H1 (cell line): ENCODE results near the gene ADAM12. TPM values are rescaled to one million over a fixed set of nuclear protein-coding genes. Genes with fewer than 3 reads are reported as not detected.

Experiments used
- CTCF ChIA-PET: fragments of 300-600 bp; sonication (Branson Sonifier 250); formaldehyde crosslinking; loops from one replicate; lab custom pipeline; 2021; ENCODE audit not compliant: partially characterized antibody; lab: Charles Lee
- POLR2A ChIA-PET: fragments of 300-600 bp; sonication (Branson Sonifier 250); formaldehyde crosslinking; loops from one replicate; lab custom pipeline; 2021; ENCODE audit warnings: inconsistent platforms; ENCODE audit not compliant: partially characterized antibody; lab: Charles Lee
- DNase-seq, 2 experiments: peaks; one replicate each; pipeline versions ENCODE4 v3.0.0 to v3.0.0-alpha.2; 2010 to 2022; ENCODE audit warnings: low spot score in 2 of 2, low read depth in 1 of 2, mixed read lengths in 1 of 2
- FAIRE-seq: peaks from 2 replicates; lab custom pipeline; 2011; peaks lifted over from hg19 to GRCh38; lab: Jason Lieb, UNC
- H2AFZ ChIP-seq: 2 replicates; pipeline ENCODE4 v1.8.1; 2012; ENCODE audit warnings: low read length, inconsistent platforms
- H2AK5ac ChIP-seq: 2 replicates; pipeline ENCODE4 v1.6.1; 2013; ENCODE audit warnings: low read depth, low read length
- H2BK120ac ChIP-seq: replicated peaks from 2 replicates; pipeline ENCODE3; 2013; ENCODE audit warnings: low read depth, low read length, inconsistent platforms
- H2BK12ac ChIP-seq: 2 replicates; pipeline ENCODE4 v1.6.1; 2013; ENCODE audit warnings: low read depth, low read length
- H2BK15ac ChIP-seq: 2 replicates; pipeline ENCODE4 v1.6.1; 2013; ENCODE audit warnings: low read length
- H2BK20ac ChIP-seq: 2 replicates; pipeline ENCODE4 v1.6.1; 2013; ENCODE audit warnings: low read length
- H2BK5ac ChIP-seq: 2 replicates; pipeline ENCODE4 v1.6.1; 2013; ENCODE audit warnings: low read depth, low read length
- H3K14ac ChIP-seq: 2 replicates; pipeline ENCODE4 v1.6.1; 2013; ENCODE audit warnings: inconsistent platforms; ENCODE audit not compliant: insufficient read length
- H3K18ac ChIP-seq: 2 replicates; pipeline ENCODE4 v1.6.1; 2013; ENCODE audit warnings: low read length; ENCODE audit errors: extremely low read depth
- H3K23ac ChIP-seq: 2 replicates; pipeline ENCODE4 v1.6.1; 2013; ENCODE audit warnings: inconsistent platforms; ENCODE audit not compliant: insufficient read length
- H3K23me2 ChIP-seq: 2 replicates; pipeline ENCODE4 v1.6.1; 2013; ENCODE audit warnings: low read depth, low read length
- H3K27ac ChIP-seq: 2 replicates; pipeline ENCODE4 v1.6.1; 2011; ENCODE audit warnings: low read depth, low read length, inconsistent platforms
- H3K27me3 ChIP-seq, 4 experiments: replicated peaks in 1 of 4; 1 replicate in 1 of 4; 2 replicates in 3 of 4; pipeline versions ENCODE4 v1.6.1 to v1.8.1; 2011 to 2013; ENCODE audit warnings: low read length in 3 of 4, mild to moderate bottlenecking in 3 of 4, inconsistent platforms in 2 of 4, mixed read lengths in 2 of 4, moderate library complexity in 1 of 4; ENCODE audit not compliant: control insufficient read depth in 3 of 4, insufficient read depth in 3 of 4; ENCODE audit errors: extremely low read depth in 1 of 4
- H3K36me3 ChIP-seq, 4 experiments: 2 replicates each; pipeline versions ENCODE4 v1.6.1 to v1.8.1; 2011 to 2013; ENCODE audit warnings: mild to moderate bottlenecking in 4 of 4, low read length in 3 of 4, moderate library complexity in 2 of 4, control low read depth in 1 of 4, inconsistent platforms in 1 of 4; ENCODE audit not compliant: insufficient read depth in 4 of 4, control insufficient read depth in 2 of 4
- H3K4ac ChIP-seq: replicated peaks from 2 replicates; pipeline ENCODE3; 2013; ENCODE audit warnings: low read length, low read depth, mixed read lengths, inconsistent platforms; ENCODE audit not compliant: insufficient read length
- H3K4me1 ChIP-seq, 4 experiments: replicated peaks in 1 of 4; 1 replicate in 1 of 4; 2 replicates in 3 of 4; pipeline versions ENCODE4 v1.6.1 to v1.8.1; 2011 to 2013; ENCODE audit warnings: low read length in 3 of 4, inconsistent platforms in 2 of 4, mixed read lengths in 1 of 4; ENCODE audit not compliant: insufficient read depth in 4 of 4, control insufficient read depth in 3 of 4
- H3K4me2 ChIP-seq, 2 experiments: 2 replicates each; pipeline versions ENCODE4 v1.6.1 to v1.8.1; 2011 to 2013; ENCODE audit warnings: low read depth in 2 of 2, low read length in 2 of 2, control low read depth in 1 of 2, inconsistent platforms in 1 of 2, mild to moderate bottlenecking in 1 of 2; ENCODE audit not compliant: insufficient read depth in 1 of 2
- H3K4me3 ChIP-seq, 4 experiments: fragments of 200-600, 300-600 bp in 1 of 4; sonication (generic), shearing (Covaris generic), sonication (Bioruptor Twin) in 1 of 4; 2 replicates each; pipeline versions ENCODE4 v1.5.1 to v1.8.1; 2011 to 2016; ENCODE audit warnings: low read length in 4 of 4, low read depth in 3 of 4, control low read depth in 2 of 4, inconsistent platforms in 2 of 4, mild to moderate bottlenecking in 2 of 4, mixed read lengths in 1 of 4, moderate library complexity in 1 of 4; ENCODE audit not compliant: insufficient read depth in 2 of 4; ENCODE audit errors: extremely low read depth in 1 of 4
- H3K56ac ChIP-seq: replicated peaks from 2 replicates; pipeline ENCODE3; 2013; ENCODE audit warnings: low read depth, mild to moderate bottlenecking, mixed read lengths, low read length, inconsistent platforms; ENCODE audit not compliant: insufficient read length
- H3K79me1 ChIP-seq: 2 replicates; pipeline ENCODE4 v1.6.1; 2013; ENCODE audit warnings: low read depth, low read length, control low read depth
- H3K79me2 ChIP-seq, 2 experiments: 2 replicates each; pipeline versions ENCODE4 v1.6.1 to v1.8.1; 2012 to 2013; ENCODE audit warnings: low read length in 2 of 2, mild to moderate bottlenecking in 2 of 2, inconsistent platforms in 1 of 2; ENCODE audit not compliant: insufficient read depth in 2 of 2, control insufficient read depth in 1 of 2
- H3K9ac ChIP-seq, 4 experiments: replicated peaks in 1 of 4; 1 replicate in 1 of 4; 2 replicates in 3 of 4; pipeline versions ENCODE4 v1.6.1 to v1.8.1; 2011 to 2013; ENCODE audit warnings: low read depth in 3 of 4, low read length in 3 of 4, control low read depth in 2 of 4, mild to moderate bottlenecking in 2 of 4, moderate library complexity in 2 of 4, inconsistent platforms in 1 of 4; ENCODE audit errors: extremely low read depth in 1 of 4
- H3K9me3 ChIP-seq, 2 experiments: 2 replicates each; pipeline versions ENCODE4 v1.6.1 to v1.8.1; 2012 to 2013; ENCODE audit warnings: mild to moderate bottlenecking in 2 of 2, moderate library complexity in 2 of 2, control low read depth in 1 of 2, inconsistent platforms in 1 of 2, low read depth in 1 of 2, low read length in 1 of 2, mixed read lengths in 1 of 2; ENCODE audit not compliant: insufficient read depth in 2 of 2
- H4K20me1 ChIP-seq, 2 experiments: replicated peaks in 1 of 2; 2 replicates each; pipeline versions ENCODE3 to v1.8.1; 2011 to 2013; ENCODE audit warnings: inconsistent platforms in 2 of 2, low read length in 2 of 2, mild to moderate bottlenecking in 1 of 2; ENCODE audit not compliant: insufficient read depth in 2 of 2, control insufficient read depth in 1 of 2
- H4K5ac ChIP-seq: 2 replicates; pipeline ENCODE4 v1.6.1; 2013; ENCODE audit warnings: low read length, low read depth, mixed read lengths, inconsistent platforms; ENCODE audit not compliant: insufficient read length
- H4K8ac ChIP-seq: 2 replicates; pipeline ENCODE4 v1.8.0; 2013; ENCODE audit warnings: mild to moderate bottlenecking, moderate library complexity, low read length, inconsistent platforms; ENCODE audit not compliant: insufficient read depth; ENCODE audit errors: extremely low read depth
- H4K91ac ChIP-seq: replicated peaks from 2 replicates; pipeline ENCODE3; 2013; ENCODE audit warnings: low read length, mixed read lengths, inconsistent platforms; ENCODE audit not compliant: insufficient read length
- BCL11A ChIP-seq, 2 experiments: IDR thresholded peaks; one replicate each; pipeline ENCODE4 v1.6.1; 2011; ENCODE audit warnings: low read depth in 2 of 2, low read length in 2 of 2, mild to moderate bottlenecking in 2 of 2
- CHD2 ChIP-seq: IDR thresholded peaks from 2 replicates; pipeline ENCODE4 v1.6.1; 2012; ENCODE audit warnings: low read length, improper control_type of control experiment
- EGR1 ChIP-seq: IDR thresholded peaks from 2 replicates; pipeline ENCODE4 v1.6.1; 2011; ENCODE audit warnings: low read depth, low read length, borderline replicate concordance
- EP300 ChIP-seq, 2 experiments: IDR thresholded peaks; 1 replicate in 1 of 2; 2 replicates in 1 of 2; pipeline ENCODE4 v1.6.1; 2011 to 2012; ENCODE audit warnings: low read depth in 2 of 2, low read length in 2 of 2, mild to moderate bottlenecking in 2 of 2, borderline replicate concordance in 1 of 2, inconsistent platforms in 1 of 2, moderate library complexity in 1 of 2
- GABPA ChIP-seq: IDR thresholded peaks from 2 replicates; pipeline ENCODE4 v1.6.1; 2011; ENCODE audit warnings: mild to moderate bottlenecking, low read length, moderate library complexity, borderline replicate concordance; ENCODE audit not compliant: insufficient read depth
- GTF2F1 ChIP-seq: IDR thresholded peaks from 2 replicates; pipeline ENCODE4 v1.6.1; 2012; ENCODE audit warnings: low read depth, low read length, improper control_type of control experiment, borderline replicate concordance
- HDAC2 ChIP-seq, 2 experiments: fragments of 300-600 bp in 1 of 2; sonication (generic) in 1 of 2; IDR thresholded peaks; 2 replicates each; pipeline ENCODE4 v1.6.1; 2011 to 2012; ENCODE audit warnings: low read depth in 2 of 2, low read length in 2 of 2, mild to moderate bottlenecking in 2 of 2, moderate library complexity in 2 of 2, borderline replicate concordance in 1 of 2, inconsistent platforms in 1 of 2
- HDAC6 ChIP-seq: IDR thresholded peaks from one replicate; pipeline ENCODE4 v1.7.1; 2012; ENCODE audit warnings: low read depth, mild to moderate bottlenecking, inconsistent platforms, low read length, moderate library complexity
- KDM4A ChIP-seq: IDR thresholded peaks from one replicate; pipeline ENCODE4 v1.7.1; 2012; ENCODE audit warnings: low read depth, mild to moderate bottlenecking, moderate library complexity, low read length, inconsistent platforms; ENCODE audit not compliant: severe bottlenecking
- MAFK ChIP-seq: IDR thresholded peaks from 2 replicates; pipeline ENCODE4 v1.6.1; 2012; ENCODE audit warnings: low read depth, mild to moderate bottlenecking, improper control_type of control experiment, low read length
- RFX5 ChIP-seq: IDR thresholded peaks from 2 replicates; pipeline ENCODE4 v1.6.1; 2011; ENCODE audit warnings: low read depth, low read length, improper control_type of control experiment, borderline replicate concordance
- RNF2 ChIP-seq: fragments of 200-900, 300-1000 bp; sonication (generic); IDR thresholded peaks from 2 replicates; pipeline ENCODE4 v1.7.1; 2016; ENCODE audit warnings: borderline replicate concordance, low read depth, mild to moderate bottlenecking, antibody characterized with exemption, low read length; ENCODE audit not compliant: poor library complexity, severe bottlenecking; ENCODE audit errors: missing control alignments
- SRF ChIP-seq: IDR thresholded peaks from 2 replicates; pipeline ENCODE4 v1.6.1; 2011; ENCODE audit warnings: mild to moderate bottlenecking, low read depth, low read length, moderate library complexity
- WGBS, 2 experiments: shearing (Covaris generic) in 1 of 2; methylation state at CpG; one replicate each; pipeline versions ENCODE4 v1.1.6 to v1.1.7; 2013 to 2015; ENCODE audit warnings: low lambda C conversion rate in 2 of 2, mixed read lengths in 2 of 2, inconsistent platforms in 1 of 2, low coverage in 1 of 2, missing lambda C conversion rate in 1 of 2; ENCODE audit not compliant: insufficient replicate concordance in 2 of 2, insufficient coverage in 1 of 2, insufficient read length in 1 of 2; ENCODE audit errors: extremely low coverage in 1 of 2, missing lambda C conversion rate in 1 of 2; 5-methylcytosine and 5-hydroxymethylcytosine counted together
- polyA plus RNA-seq, 7 experiments: library from polyadenylated mRNA; depleted of rRNA in 3 of 7; stranded (reverse) in 5 of 7; unstranded in 2 of 7; fragments of >200 nt in 5 of 7; fragments of 200-250 nt in 2 of 7; gene quantifications; 1 replicate in 5 of 7; 2 replicates in 1 of 7; 4 replicates in 1 of 7; pipeline versions ENCODE4 v1.2.1 to v1.2.3, GENCODE V29; 2011 to 2013; ENCODE audit warnings: missing spikeins in 2 of 7, mixed read lengths in 2 of 7
- total RNA-seq: library from RNA; stranded (reverse); fragmentation: NEBNext Ultra II Directional; extraction: Animal tissue kit (Norgen Biotek cat#: 25700); gene quantifications from 2 replicates; pipeline ENCODE4 v1.2.1, GENCODE V29; 2021

ADAM12 gene
- total and polyA plus RNA-seq, 2 of the 8 experiments (the other 6 are each of a cell fraction or from before 2014, with no cell fraction given) = 0.07 to 0.17 TPM

DNA sequence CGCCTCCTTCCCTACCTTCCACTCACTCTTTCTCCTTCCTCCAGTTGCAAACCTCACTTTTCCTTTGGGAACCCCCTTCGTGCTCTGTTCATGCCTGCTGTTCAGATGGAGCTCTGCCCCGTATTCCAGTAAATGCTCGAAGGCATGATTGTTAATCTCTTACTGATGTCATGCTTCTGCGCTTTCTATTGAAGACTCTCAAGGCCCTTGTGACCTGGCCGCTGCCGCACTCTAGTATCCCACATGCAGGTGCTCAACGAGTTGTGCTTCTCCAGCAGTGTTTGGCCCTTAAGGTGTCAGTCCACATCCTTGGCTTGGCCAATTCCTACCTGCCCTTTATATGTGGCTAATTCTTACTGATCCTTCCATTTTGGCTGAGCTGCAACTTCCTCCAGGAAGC lies 158.6 kb downstream of the ADAM12 start:
- H3K36me3 ChIP-seq = no peaks in the 10 kb centered on the region
- H2BK15ac ChIP-seq = 0 out of 2 replicates have a peak overlapping the region, but pooled peaks have one; percentile 36
- no peak overlapping the region for H4K8ac ChIP-seq
- no peak overlapping the region for H3K9ac ChIP-seq
- no peak overlapping the region for H2BK20ac ChIP-seq
- FAIRE-seq (no peak), DNase-seq (no peak)
- no peak overlapping the region for H4K5ac ChIP-seq
- H3K4me2 ChIP-seq = no peak overlapping the region
- H2AFZ ChIP-seq = no peak overlapping the region
- no peak overlapping the region for H3K14ac ChIP-seq
- no peak overlapping the region for H2BK12ac ChIP-seq
- no peaks in the 10 kb centered on the region; the same call in 1 of the 2 replicates for H3K23me2 ChIP-seq
- H3K56ac ChIP-seq = no peak overlapping the region
- peak overlapping the region; percentile 21; the same call in 1 of the 2 replicates for H3K18ac ChIP-seq
- no peak overlapping the region for H4K91ac ChIP-seq
- H3K79me2 ChIP-seq = no peaks in the 10 kb centered on the region
- no peak overlapping the region for H2BK5ac ChIP-seq
- no peak overlapping the region for H3K4ac ChIP-seq
- peaks cover 0 to 5% (median 0%) of the 10 kb centered on the region in 4 experiments; a peak in 3 of 7 replicates for H3K4me1 ChIP-seq
- no peak overlapping the region for H3K23ac ChIP-seq
- H3K79me1 ChIP-seq = no peaks in the 10 kb centered on the region
- H2BK120ac ChIP-seq = no peak overlapping the region
- no peaks in the 10 kb centered on the region for H4K20me1 ChIP-seq
- H3K9me3 ChIP-seq = no peaks in the 10 kb centered on the region
- no peak overlapping the region for H3K4me3 ChIP-seq
- CTCF ChIA-PET = interaction anchor here (0.6 to 0.7 kb wide), 2 partner anchors 144 to 189 kb away, joined by 3 read pairs; no protein-coding TSS in a partner anchor
- H2AK5ac ChIP-seq = no peak overlapping the region
- 74 to 100% methylated on average over 1 to 7 of the region's 8 CpGs for WGBS, 2 experiments
- POLR2A ChIA-PET = no interaction called here
- H3K27me3 ChIP-seq = no peaks in the 10 kb centered on the region
- TF ChIP-seq GTF2F1 (no peak), EP300 (IDR thresholded peaks at IDR 0.05; ENCODE audit: borderline replicate concordance in 1 of 2, low read depth in 2 of 2, low read length in 2 of 2) (no peak), RNF2 (no peak), CHD2 (no peak), MAFK (no peak), EGR1 (no peak), HDAC6 (no peak), SRF (no peak), GABPA (no peak), HDAC2 (IDR thresholded peaks at IDR 0.05; ENCODE audit: borderline replicate concordance in 1 of 2, low read depth in 2 of 2, low read length in 2 of 2) (no peak), KDM4A (no peak), BCL11A (IDR thresholded peaks at IDR 0.05; ENCODE audit: low read depth in 2 of 2, low read length in 2 of 2) (no peak), RFX5 (no peak)
- TF ChIP-seq, all 59 proteins: peak for 0
- H3K27ac ChIP-seq = no peak overlapping the region
